AG08396 (cell line): Measurements from ENCODE around the gene MGAT3.
"Not testable (repeated sequence)": the region's sequence is repeated elsewhere in the genome, so short reads cannot be mapped to it uniquely, and the experiment has no call there.

ENCODE experiments used
- DNase-seq: peaks from one replicate; pipeline ENCODE4 v3.0.0; 2012; ENCODE audit warnings: low spot score, mixed read lengths

MGAT3 gene, protein sequence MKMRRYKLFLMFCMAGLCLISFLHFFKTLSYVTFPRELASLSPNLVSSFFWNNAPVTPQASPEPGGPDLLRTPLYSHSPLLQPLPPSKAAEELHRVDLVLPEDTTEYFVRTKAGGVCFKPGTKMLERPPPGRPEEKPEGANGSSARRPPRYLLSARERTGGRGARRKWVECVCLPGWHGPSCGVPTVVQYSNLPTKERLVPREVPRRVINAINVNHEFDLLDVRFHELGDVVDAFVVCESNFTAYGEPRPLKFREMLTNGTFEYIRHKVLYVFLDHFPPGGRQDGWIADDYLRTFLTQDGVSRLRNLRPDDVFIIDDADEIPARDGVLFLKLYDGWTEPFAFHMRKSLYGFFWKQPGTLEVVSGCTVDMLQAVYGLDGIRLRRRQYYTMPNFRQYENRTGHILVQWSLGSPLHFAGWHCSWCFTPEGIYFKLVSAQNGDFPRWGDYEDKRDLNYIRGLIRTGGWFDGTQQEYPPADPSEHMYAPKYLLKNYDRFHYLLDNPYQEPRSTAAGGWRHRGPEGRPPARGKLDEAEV

DNA sequence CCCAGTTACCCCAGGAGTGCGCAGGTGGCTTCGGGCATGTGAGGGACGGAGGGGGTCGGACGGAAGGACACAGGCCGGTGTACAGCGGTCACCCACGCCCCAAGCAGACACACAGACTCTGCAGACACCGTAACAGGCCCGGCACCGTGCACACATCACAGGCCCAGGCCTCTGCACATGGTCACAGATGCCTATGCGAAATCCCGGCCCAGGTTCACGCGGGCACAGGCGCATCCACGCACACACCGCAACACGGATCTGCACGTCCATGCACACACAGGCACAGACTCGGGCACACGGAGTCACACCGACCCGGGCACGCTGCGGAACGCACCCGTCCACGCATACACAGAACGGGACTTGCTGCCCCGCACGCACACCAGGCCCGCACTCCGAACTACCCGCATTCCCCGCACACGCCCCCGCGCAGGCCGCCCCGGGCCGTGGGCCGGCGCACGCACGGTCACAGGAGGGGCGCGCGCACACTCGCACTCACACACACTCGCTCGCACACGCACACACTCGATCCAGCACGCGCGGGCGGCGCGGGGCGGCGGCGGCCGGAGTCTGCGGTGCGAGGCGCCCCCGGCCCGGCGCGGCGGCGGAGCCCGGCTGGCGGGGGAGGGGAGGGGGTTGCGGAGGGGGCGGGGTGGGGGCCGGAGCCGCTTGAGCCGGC is at the start of gene MGAT3:
MGAT3 (plus strand) TSS at position 491 of the 676 bp plus-strand sequence. CDS start 30,336 bp downstream, outside the sequence.
- DNase-seq, result peak; percentile 39

- DNase-seq, result no peak
Measured at GRCh38 chr22:39408173-39408572, 48.6 kb upstream of the MGAT3 start.

DNA sequence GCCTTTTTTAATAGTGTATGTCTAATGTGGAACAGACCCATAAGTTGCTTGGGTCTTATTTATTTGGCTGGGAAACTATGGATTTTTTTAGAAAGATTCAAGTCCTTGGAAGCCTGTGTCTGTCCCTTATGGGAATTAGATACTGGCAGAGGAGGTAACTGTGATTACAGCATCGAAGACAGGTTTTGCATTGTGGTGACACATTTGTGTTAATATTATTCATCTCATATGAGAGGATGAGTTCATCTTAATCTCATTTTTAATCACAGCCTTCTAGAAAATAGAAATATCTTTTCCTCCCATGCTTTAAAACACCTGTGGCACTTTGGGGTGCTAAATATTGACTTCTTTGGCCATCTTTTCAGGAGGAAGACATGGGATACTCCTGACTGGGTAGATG is 48.0 kb upstream of the MGAT3 start:
- no peak for DNase-seq

DNA sequence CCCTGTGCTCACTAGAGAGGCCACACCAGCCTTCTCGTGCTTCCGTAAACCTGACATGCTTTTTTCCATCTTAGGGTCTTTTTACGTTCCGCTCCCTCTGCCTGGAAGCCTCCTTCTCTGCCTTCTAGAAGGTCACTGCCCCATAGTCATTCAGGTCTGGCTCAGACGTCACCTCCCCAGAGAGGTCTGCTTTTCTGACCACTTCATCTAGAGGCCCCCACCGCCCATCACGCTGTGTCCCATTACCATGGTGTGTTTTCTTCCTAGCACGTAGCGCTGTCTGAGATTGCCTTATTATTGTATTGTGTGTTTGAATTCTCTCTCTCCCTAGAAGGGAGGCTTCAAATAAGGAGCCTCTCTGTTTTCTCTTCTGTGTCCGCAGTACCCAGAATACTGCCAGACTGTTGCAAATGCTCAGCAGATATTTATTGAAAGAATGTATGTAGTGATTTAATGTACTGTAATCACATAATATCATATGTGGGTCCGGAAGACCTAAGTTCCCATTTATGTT is 47.2 kb upstream of the MGAT3 start:
- DNase-seq, result no peak

DNA sequence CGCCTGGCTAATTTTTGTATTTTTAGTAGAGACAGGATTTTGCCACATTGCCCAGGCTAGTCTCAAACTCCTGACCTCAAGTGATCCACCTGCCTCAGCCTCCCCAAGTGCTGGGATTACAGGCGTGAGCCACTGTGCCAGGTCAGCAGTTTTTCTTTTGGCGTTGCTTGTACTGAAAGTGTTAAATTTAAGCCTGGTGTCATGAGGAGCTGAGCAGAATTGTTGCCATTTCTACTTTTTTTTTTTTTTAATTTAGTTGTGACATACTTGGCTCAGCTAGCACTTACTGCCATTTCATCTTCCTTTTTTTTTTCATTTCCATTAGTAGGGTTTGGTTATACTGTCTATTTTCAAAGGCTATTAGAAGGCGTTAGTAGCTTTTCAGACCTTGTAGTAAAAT is 46.5 kb upstream of the MGAT3 start:
- no peak for DNase-seq

- DNase-seq, result not testable (repeated sequence)
Measured at GRCh38 chr22:39411828-39412365, 44.9 kb upstream of the MGAT3 start.

DNA sequence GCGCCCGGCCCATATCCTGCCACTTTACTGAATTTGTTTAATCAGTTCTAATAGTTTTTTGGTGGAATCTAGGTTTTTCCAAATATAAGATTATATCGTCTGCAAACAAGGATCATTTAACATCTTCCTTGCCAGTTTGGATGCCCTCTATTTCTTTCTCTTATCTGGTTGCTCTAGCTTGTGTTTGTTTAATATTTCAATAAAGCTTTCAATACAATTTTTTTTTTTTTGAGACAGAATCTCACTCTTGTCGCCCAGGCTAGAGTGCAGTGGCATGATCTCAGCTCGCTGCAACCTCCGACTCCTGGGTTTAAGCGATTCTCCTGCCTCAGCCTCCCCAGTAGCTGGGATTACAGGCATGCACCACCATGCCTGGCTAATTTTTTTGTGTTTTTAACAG is 43.6 kb upstream of the MGAT3 start:
- not testable (repeated sequence) for DNase-seq

- no peak for DNase-seq
Measured at GRCh38 chr22:39414377-39414776, 42.4 kb upstream of the MGAT3 start.

DNA sequence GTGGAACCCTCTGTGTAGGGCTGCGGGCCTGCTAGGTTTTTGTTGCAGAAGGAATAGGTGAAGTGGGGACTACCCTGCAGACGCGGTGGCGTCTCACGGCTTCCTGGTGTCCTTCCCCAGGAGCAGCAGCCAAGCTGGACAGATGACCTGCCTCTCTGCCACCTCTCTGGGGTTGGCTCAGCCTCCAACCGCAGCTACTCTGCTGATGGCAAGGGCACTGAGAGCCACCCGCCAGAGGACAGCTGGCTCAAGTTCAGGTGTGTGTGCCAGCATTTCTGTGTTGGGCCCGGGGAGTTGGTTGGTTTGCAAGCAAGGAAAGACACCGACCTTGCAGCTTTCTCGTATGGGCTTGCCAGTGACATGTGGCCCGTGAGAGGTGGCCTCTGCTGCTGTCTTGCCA is 41.9 kb upstream of the MGAT3 start:
- DNase-seq, result no peak

- DNase-seq, result no peak
Measured at GRCh38 chr22:39415506-39415905, 41.3 kb upstream of the MGAT3 start.

DNA sequence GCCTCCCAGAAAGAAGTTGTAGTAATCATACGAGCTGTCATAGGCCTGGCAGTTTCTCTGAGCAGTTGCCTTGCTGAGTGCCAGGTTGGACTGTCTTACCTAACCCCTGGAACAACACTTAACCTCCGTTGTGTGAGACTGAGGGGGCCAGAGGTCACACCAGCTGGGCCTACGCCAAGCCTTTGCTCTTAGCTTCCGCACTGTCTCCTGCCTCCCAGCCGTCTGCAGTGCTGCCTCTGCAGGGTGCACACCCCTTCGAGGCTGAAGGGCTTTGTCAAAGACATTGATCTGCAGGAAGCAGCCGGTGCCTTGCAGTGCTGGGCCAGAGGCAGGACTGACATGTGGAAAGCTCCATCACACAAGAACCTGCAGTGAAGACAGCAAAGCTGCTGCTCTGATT is 40.5 kb upstream of the MGAT3 start:
- DNase-seq, result no peak

GRCh38 chr22:39417641-39418040 is 39.2 kb upstream of the MGAT3 start:
- DNase-seq, result no peak

- no peak for DNase-seq
Measured at GRCh38 chr22:39418696-39419095, 38.1 kb upstream of the MGAT3 start.

- no peak for DNase-seq
Measured at GRCh38 chr22:39419096-39419495, 37.7 kb upstream of the MGAT3 start.

- DNase-seq, result no peak
Measured at GRCh38 chr22:39419911-39420310, 36.9 kb upstream of the MGAT3 start.

DNA sequence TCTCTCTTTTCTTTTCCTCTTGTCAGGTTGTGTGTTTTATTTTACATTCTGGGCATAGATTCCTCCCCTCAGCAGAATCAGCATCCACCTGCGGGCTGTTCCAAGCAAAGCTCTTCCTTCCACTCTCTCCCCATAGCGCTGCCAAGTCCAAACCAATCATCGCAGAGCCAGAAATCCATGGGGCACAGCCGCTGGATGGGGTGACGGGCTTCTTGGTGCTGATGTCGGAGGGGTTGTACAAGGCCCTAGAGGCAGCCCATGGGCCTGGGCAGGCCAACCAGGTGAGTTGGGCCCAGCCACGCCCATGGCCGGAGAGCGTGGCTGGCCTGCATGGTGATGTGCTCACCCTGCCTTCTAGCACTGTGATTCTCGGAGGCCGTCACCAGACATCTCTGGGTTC is 35.1 kb upstream of the MGAT3 start:
- no peak for DNase-seq

- no peak for DNase-seq
Measured at GRCh38 chr22:39422101-39422500, 34.7 kb upstream of the MGAT3 start.

- DNase-seq, result no peak
Measured at GRCh38 chr22:39422721-39423120, 34.1 kb upstream of the MGAT3 start.

DNA sequence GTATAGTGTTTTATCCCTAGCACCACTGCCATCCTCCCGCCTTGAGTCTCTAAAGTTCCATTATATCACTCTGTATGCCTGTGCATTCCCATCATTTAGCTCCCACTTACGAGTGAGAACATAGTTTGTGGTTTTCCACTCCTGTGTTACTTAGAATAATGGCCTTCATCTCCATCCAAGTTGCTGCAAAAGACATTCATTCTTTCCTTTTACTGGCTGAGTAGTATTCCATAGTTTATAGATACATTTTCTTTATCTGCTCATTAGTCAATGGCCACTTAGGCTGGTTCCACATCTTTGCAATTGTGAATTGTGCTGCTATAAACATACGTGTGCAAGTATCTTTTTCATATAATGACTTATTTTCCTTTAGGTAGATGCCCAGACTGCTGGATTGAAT is 32.8 kb upstream of the MGAT3 start:
- no peak for DNase-seq

DNA sequence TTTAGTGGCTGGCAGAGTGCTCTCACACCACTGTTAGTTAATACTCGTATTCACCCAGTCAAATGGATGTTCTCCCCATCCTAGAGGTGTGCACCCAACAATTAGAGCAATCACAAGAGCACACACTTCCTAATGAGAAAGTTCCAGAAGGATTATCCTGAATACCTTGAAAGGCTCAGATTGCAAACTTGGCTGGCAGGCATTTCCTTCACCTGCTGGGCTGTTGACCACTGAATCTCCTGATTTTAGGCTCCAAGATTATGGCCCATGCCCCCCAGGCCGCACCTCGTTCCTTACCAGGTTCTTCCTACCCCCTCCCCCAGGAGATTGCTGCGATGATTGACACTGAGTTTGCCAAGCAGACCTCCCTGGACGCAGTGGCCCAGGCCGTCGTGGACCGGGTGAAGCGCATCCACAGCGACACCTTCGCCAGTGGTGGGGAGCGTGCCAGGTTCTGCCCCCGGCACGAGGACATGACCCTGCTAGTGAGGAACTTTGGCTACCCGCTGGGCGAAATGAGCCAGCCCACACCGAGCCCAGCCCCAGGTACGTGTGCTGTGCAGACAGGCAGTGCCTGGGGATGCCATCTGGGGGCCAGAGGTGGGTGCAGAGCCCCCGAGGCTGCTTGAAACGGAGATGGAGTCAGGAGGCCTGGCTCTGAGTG is 30.3 kb upstream of the MGAT3 start:
- DNase-seq, result no peak

DNA sequence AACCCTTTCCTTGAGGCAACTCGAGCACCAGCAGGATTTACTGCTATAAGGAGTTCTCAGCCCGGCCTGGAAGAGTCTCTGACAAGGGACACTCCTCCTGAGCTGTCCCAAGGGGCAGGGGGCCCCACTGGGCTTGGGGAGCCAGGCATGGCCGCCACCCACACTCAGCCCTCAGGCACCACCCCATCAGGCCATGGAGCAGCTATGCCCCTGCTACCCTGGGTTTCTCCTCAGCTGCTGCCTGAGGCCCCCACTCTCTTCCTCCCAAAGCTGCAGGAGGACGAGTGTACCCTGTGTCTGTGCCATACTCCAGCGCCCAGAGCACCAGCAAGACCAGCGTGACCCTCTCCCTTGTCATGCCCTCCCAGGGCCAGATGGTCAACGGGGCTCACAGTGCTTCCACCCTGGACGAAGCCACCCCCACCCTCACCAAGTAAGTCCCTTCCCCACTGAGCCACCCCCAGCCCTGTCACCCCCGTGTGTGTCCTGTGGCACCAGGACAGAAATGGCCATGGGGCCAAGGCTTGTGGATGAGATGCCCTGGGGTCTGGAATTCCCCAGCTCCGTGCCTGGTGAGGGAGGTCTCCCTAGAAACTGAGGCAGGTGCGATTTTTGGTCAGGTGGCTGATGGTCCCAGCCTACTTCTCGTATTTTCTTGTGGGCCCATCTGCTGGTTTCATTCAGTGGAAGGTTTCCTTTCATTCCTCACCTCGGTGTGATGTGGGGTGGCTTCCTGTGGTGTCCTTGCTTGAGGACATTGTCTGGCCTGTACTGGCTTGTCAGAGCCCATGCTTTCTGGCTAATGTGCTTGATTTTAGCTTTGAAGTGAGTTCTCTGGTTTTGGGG is 28.8 kb upstream of the MGAT3 start:
- no peak for DNase-seq
